Stimulated activated CD4-positive, alpha-beta T cell treated with anti-CD3 and anti-CD28 coated beads, TNF-alpha, amount 100 ng/mL, for 24 hours (primary cell): ENCODE measurements around the gene PHAF1.

Experiments used
- DNase-seq, 3 experiments: peaks; one replicate each; pipeline ENCODE4 v3.0.0-alpha.2; 2020; ENCODE audit warnings: low read depth in 3 of 3

The PHAF1 gene

DNA sequence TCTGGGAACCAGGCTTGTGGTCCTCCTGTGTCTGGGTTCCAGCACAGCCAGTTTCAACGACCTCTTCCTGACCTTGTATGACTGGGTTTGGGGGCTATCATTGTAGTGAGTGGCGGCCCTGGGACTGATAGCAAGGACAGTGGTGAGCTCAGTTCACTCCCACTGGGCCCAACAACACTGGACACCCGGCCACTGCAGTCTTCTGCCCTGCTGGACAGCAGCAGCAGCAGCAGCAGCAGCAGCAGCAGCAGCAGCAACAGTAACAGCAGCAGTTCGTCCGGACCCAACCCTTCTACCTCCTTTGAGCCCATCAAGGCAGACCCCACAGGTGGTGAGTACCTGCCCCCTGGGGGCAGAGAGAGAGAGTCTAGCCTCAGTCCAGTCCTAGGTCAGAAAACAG is 85.9 kb downstream of the PHAF1 start:
- no peak for DNase-seq

DNA sequence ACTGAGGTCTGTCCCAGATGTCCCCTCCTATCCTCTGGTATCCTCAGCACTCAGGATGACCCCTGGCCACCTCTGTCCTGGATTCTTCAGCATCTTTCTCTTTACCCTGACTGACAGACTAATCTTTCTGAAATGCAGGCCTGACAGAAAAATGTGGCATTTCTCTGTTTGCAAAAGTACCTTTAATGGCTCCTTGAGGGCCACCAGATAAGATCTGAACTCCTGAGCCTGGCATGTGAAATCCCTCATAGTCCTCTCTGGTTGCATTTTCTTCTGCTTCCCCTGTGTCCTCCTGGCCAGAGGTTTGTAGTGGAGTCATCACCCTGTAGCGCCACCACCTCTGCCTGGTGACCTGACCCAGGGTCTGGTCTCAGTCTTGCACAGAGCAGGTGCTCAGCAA is 87.1 kb downstream of the PHAF1 start:
- no peak for DNase-seq

DNA sequence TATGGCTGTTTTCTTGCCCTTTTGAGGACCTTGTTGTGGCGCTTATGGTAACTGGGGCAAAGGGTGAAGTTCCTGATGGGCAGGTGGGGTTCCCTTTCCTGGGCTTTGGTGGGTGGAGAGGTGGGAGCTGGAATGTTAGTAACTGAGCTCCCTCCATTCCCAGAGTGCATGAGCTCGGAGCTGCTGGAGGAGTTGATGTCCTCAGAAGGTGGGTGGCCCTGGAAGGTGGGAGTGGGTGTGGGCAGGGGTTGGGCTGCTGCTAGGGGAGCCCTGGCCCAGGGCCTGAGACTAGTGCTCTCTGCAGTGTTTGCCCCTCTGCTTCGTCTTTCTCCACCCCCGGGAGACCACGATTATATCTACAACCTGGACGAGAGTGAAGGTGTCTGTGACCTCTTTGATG is 88.0 kb downstream of the PHAF1 start:
- DNase-seq: no peak
